Measurements from ENCODE around the gene OSR1.

- TF ChIP-seq POLR2A (IDR thresholded peaks at IDR 0.05) (no peak), EP300 (IDR thresholded peaks at IDR 0.05) (no peak)
These were observed 8.9 kb upstream of the OSR1 start for GRCh38 chr2:19367326-19367725.
